DMS114 treated with DMSO at 0.1 percent for 48 hours (cell line): ENCODE measurements around the gene CDK14.

Experiments used
- DNase-seq: peaks from one replicate; lab custom pipeline; 2025; ENCODE audit not compliant: unreplicated experiment; lab: John Stamatoyannopoulos, UW

The CDK14 gene

GRCh38 chr7:91041141-91041540 is 445.0 kb downstream of the CDK14 start:
- no peak for DNase-seq

- DNase-seq, result no peak
These were observed 445.9 kb downstream of the CDK14 start for GRCh38 chr7:91041901-91042484.

- no peak for DNase-seq
These were observed 447.1 kb downstream of the CDK14 start for GRCh38 chr7:91043186-91043585.

GRCh38 chr7:91043924-91044645 is 448.0 kb downstream of the CDK14 start:
- DNase-seq, result no peak

GRCh38 chr7:91045606-91046005 is 449.5 kb downstream of the CDK14 start:
- DNase-seq, result no peak

GRCh38 chr7:91046322-91047089 is 450.4 kb downstream of the CDK14 start:
- DNase-seq, result peak; percentile 6

- DNase-seq, result no peak
These were observed 451.5 kb downstream of the CDK14 start for GRCh38 chr7:91047636-91048035.

GRCh38 chr7:91050677-91051076 is 454.6 kb downstream of the CDK14 start:
- no peak for DNase-seq

- DNase-seq, result no peak
These were observed 455.8 kb downstream of the CDK14 start for GRCh38 chr7:91051966-91052365.

GRCh38 chr7:91054374-91054773 is 458.3 kb downstream of the CDK14 start:
- no peak for DNase-seq

GRCh38 chr7:91055219-91055618 is 459.1 kb downstream of the CDK14 start:
- no peak for DNase-seq

GRCh38 chr7:91062713-91063112 is 466.6 kb downstream of the CDK14 start:
- DNase-seq, result no peak

GRCh38 chr7:91064052-91064451 is 467.9 kb downstream of the CDK14 start:
- DNase-seq, result no peak

- DNase-seq, result no peak
These were observed 468.8 kb downstream of the CDK14 start for GRCh38 chr7:91064938-91065337.

GRCh38 chr7:91066627-91067026 is 470.5 kb downstream of the CDK14 start:
- DNase-seq, result no peak

GRCh38 chr7:91067242-91067641 is 471.1 kb downstream of the CDK14 start:
- no peak for DNase-seq

GRCh38 chr7:91068136-91068795 is 472.1 kb downstream of the CDK14 start:
- DNase-seq, result no peak

- no peak for DNase-seq
These were observed 473.0 kb downstream of the CDK14 start for GRCh38 chr7:91069146-91069545.

- DNase-seq, result no peak
These were observed 483.4 kb downstream of the CDK14 start for GRCh38 chr7:91079487-91079886.

GRCh38 chr7:91080351-91080750 is 484.2 kb downstream of the CDK14 start:
- no peak for DNase-seq

- DNase-seq, result no peak
These were observed 485.9 kb downstream of the CDK14 start for GRCh38 chr7:91082038-91082437.
